Sigmoid colon (tissue), 4 donors: ENCODE results near the gene MINDY4.

Experiments
- CTCF ChIP-seq, 4 experiments: fragments of 450-650 bp in 3 of 4; fragments of 200-600 bp in 1 of 4; IDR thresholded peaks; one replicate each; pipeline ENCODE4 v1.5.1; 2016 to 2019; ENCODE audit warnings: antibody characterized with exemption in 4 of 4, mild to moderate bottlenecking in 3 of 4, moderate library complexity in 2 of 4
- EP300 ChIP-seq, 4 donors: sonication (generic); formaldehyde crosslinking; IDR thresholded peaks; one replicate each; pipeline ENCODE4 v1.6.1; 2017; ENCODE audit warnings: antibody characterized with exemption in 4 of 4
- POLR2A ChIP-seq, 2 donors: fragments of 450-650 bp; IDR thresholded peaks; one replicate each; pipeline ENCODE4 v1.6.1; 2016; ENCODE audit warnings: antibody characterized with exemption in 2 of 2, mild to moderate bottlenecking in 2 of 2, moderate library complexity in 2 of 2
- POLR2AphosphoS5 ChIP-seq, 4 donors: sonication (generic); formaldehyde crosslinking; IDR thresholded peaks; one replicate each; pipeline ENCODE4 v1.6.1; 2017; ENCODE audit warnings: antibody characterized with exemption in 4 of 4

GRCh38 chr7:30896036-30896435 lies 124.8 kb downstream of the MINDY4 start:
- TF ChIP-seq POLR2A (IDR thresholded peaks at IDR 0.05) (no peak), CTCF (IDR thresholded peaks at IDR 0.05) (no peak), POLR2AphosphoS5 (IDR thresholded peaks at IDR 0.05) (no peak), EP300 (IDR thresholded peaks at IDR 0.05) (no peak)
